GM12875 (cell line): ENCODE results near the gene BTBD9.

Experiments
- H3K4me3 ChIP-seq: one replicate; pipeline ENCODE4 v1.5.1; 2011; ENCODE audit warnings: low read depth, low read length, control low read depth
- CTCF ChIP-seq: IDR thresholded peaks from 2 replicates; pipeline ENCODE4 v1.5.1; 2011; ENCODE audit warnings: low read depth, mild to moderate bottlenecking, control low read depth, inconsistent platforms, low read length, moderate library complexity, borderline replicate concordance; ENCODE audit not compliant: insufficient read depth

Gene BTBD9

GRCh38 chr6:38119516-38119915 is 520.2 kb downstream of the BTBD9 start:
- H3K4me3 ChIP-seq, result no peak overlapping the region
- TF ChIP-seq CTCF, result no peak

DNA sequence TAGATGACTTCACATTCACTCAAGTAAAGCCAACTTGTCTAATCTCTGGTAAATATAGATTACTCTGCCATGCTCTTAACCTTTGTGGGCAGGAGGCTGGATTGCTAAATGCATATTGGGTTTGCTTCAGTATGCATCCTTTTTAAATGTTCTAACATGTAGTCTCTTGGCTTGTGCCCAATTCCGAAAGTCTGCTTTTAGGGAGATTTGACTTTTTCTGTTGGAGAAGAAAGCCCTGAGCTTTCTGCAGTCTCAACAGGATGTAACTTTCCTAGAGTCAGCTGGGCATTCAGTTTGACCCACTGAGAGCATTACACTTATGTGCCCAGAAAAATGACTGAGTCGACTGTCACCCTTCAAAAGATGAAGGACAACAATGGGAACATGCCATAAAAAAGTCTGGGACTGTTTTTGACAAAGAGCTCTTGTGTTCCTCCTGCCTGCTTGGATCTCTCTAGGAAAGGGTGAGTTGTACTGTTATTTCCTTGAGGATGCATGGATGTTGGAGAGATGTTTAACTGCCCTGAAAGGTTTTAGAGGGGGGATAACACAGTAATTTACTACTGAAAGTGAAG is 520.9 kb downstream of the BTBD9 start:
- TF ChIP-seq CTCF, result no peak
- H3K4me3 ChIP-seq, result no peak overlapping the region
